ENCODE results near the gene PRPF38A.
"Not testable (repeated sequence)": the region's sequence is repeated elsewhere in the genome, so short reads cannot be mapped to it uniquely, and the experiment has no call there.

PRPF38A gene

GRCh38 chr1:52404116-52404974 lies at the start of gene PRPF38A, which contains the start of gene ORC1:
Gene PRPF38A (plus strand): TSS chr1:52404602. CDS start chr1:52404750, 148 bp downstream.
Gene ORC1 (minus strand): TSS chr1:52404423. CDS start chr1:52402223, 2,200 bp downstream.
- peak; percentile 87 to 94 (median 88) for DNase-seq (ENCODE audit: low read depth in 2 of 3, low spot score in 2 of 3)

DNA sequence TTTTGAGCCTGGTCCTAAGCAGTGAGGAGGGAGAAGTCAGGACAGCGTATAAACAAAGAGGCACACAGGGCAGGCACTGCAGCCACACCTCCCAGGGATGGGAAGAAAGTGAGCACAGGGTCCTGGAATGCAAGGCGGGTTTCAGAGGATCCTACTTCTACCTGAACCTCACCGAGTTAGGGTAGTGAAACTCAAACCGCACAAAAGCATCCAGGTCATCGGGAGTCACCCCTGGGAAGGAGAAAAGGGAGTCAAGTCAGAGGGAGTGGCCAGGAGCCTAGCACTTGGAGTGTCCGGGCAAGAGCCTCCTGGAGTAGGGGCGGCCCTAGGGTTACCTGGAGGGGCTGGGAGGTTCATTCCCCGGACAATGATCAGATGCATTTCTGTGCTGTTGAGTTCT lies 49.0 kb upstream of the PRPF38A start:
- DNase-seq (ENCODE audit: low read depth in 2 of 3, low spot score in 2 of 3) = no peak

DNA sequence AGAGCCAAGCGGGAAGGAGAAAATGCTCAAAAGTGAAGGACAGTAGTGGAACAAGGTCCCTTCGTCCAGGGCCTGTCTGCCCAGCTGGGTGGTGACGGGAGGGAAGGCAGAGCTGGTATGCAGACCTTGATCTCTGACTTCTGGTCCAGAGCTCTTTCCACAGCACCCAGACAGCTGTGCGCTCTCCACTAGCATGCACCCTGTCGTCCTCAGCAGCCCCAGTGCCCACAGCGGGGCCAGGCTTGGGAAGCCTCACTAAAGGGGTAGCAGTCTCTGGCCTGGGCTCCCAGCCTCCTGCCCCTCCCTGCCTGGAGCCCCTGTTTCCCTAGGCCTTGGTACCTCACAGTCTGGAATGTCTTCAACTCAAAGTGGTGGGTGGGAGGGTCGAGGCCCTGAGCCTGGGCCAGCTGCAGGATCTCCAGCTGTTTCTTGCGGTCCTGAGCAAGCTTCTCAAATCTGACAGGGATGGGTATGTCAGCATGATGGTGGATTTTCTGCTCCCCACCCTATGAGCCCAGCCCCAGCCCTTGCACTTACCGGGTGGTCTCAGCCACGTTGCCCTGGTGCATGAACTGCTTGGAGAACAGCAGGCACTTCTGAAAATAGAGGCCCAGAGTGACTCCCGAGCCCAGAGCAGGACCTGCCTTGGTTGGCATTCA lies 48.4 kb upstream of the PRPF38A start:
- DNase-seq (ENCODE audit: low read depth in 2 of 3, low spot score in 2 of 3) = no peak

GRCh38 chr1:52356818-52357355 lies 47.5 kb upstream of the PRPF38A start:
- no peak for DNase-seq (ENCODE audit: low read depth in 2 of 3, low spot score in 2 of 3)

- no peak for DNase-seq (ENCODE audit: low read depth in 2 of 3, low spot score in 2 of 3)
Observed at GRCh38 chr1:52357397-52357796, 47.0 kb upstream of the PRPF38A start.

DNA sequence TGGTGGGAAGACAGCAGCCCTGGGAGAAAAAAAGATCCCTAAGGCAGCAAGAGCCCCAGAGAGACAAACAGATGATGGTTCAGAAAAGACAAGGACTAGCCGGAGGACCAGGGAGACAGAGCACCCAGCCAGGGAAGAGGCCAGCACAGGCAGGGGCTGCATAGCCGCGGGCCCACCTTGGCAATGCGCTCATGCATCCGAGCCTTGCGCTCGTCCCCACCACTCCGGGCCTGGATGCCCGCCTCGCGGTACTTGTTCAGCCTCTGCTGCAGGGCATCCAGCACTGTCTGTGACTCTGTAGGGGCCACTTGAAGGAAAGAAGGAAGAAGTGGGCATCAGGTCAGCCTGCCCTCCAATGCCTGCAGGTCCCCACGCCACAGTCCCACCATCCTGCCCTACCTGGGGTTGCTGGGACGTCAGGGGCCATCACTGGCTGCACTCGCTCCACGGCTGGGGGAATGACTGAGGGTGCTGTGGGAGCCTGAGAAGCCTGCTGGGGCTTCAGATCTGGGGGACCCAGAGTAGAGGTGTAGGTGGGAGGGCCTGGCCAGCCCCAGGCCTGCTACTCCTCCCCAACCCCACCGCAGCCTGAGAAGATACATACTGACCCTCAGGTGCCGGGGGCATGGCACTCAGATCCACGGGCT lies 45.4 kb upstream of the PRPF38A start:
- DNase-seq (ENCODE audit: low read depth in 2 of 3, low spot score in 2 of 3) = no peak

GRCh38 chr1:52359676-52360594 lies 44.5 kb upstream of the PRPF38A start:
- DNase-seq (ENCODE audit: low read depth in 2 of 3, low spot score in 2 of 3) = no peak

DNA sequence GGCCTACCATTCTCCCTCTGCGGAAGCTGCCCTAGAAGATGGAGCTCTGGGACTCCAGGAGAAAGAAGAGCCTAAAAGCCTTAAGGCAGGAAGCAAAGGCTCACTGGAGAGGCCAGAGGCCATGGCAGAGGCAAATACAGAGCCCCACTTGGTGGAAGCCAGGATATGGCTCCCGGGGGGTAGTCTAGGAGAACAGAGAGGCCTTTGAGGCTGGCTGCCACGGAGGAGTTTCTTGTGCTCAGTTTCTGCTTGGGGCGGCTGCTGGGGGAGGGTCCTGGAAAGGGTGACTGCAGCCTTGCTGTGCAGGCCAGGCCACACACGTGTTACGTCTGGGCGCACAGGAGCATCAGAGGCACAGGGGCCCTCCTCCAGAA lies 43.8 kb upstream of the PRPF38A start:
- DNase-seq (ENCODE audit: low read depth in 2 of 3, low spot score in 2 of 3) = no peak

DNA sequence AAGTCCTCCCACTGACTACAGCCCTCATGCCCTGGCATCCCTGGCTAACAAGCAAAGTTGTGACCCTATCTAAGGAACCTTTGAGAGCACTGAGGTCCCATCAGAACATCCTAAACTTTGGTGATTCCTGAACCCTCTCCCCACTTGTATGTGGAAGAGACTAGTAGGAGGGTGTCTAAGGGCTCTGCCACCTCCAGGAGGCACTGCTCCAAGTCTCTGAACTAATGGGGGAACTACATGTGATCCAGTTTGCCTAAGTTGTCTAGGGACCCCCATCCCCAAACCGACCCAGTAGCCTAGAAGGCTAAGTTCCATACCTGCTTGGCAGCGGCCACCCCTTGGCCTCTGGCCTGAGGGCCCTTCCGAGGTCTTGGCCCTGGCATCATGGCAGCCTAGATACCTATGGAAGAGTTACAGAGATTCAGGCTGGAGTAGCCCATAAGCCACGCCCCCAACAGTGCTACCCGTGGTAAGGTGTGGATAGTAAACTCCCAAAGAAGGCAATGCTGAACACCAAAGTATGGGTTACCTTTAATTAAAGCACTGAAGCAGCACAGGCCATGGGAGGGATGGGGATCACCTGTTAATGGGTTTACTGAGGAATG lies 40.1 kb upstream of the PRPF38A start:
- no peak for DNase-seq (ENCODE audit: low read depth in 2 of 3, low spot score in 2 of 3)

- DNase-seq (ENCODE audit: low read depth in 2 of 3, low spot score in 2 of 3) = peak in 1 of 3 experiments; percentile 30
Observed at GRCh38 chr1:52365071-52365745, 39.2 kb upstream of the PRPF38A start.

DNA sequence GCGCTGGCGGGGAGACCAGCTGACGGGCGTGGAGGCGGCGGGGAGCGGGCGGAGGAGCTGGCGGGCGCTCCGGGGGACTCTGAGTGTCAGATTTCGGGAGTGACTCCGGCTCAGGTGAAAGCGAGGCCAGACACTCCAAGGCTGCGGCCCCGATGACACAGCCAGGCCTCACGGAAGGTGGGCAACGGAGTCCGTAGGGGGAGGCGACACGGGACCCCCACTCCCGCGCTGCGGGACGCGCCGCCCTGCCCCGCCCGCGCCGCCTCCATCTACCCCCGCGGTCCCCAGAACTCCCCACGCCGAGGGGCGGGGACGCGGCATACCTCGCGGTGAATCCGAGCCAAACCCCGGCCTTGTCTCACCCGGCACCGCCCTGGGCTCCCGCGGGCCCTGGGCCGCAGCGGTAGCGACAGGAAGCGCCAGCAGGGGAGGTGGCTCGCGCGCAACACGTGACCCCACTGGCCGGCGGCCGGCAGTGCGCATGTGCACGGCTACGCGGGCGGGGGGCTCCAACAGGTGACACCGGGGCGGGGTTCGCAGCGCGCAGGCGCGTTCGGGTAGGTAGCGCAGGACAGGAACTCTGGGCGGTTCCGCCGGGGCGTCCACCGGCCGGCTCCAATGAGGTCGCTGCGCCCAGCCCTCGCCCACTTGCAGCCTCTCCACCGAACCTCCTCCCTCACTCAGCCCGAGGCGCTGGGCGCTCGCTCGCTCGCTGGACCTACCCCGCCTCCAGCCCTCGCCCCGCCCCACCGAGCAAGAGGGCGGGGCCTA lies 38.5 kb upstream of the PRPF38A start, which contains the start of gene CC2D1B:
TSS of gene CC2D1B (minus strand) at position 460 of the 771 bp plus-strand sequence. CDS start 1,585 bp downstream, outside the sequence.
- peak; percentile 94 to 99 (median 97) for DNase-seq (ENCODE audit: low read depth in 2 of 3, low spot score in 2 of 3)

GRCh38 chr1:52366517-52366827 lies 37.9 kb upstream of the PRPF38A start:
- DNase-seq (ENCODE audit: low read depth in 2 of 3, low spot score in 2 of 3) = no peak

DNA sequence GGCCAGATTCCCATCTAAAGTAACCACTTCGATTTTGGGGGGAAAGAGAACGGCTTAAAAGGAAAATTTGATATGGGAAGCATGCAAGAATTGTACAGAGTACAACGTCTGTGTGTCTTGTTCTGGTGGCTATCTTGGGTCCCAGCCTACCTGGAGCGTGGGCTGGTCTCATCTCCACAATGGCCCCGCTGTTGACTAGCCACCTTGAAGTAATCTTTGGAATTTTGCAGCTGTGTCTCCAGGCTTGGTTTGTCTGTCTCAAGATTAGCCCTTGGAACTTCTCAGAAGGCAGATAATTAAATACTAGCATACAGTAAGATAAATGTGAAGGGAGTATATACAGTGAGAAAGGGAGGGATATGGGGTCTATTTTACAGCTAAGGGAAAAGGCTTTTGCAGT lies 37.1 kb upstream of the PRPF38A start:
- DNase-seq (ENCODE audit: low read depth in 2 of 3, low spot score in 2 of 3) = no peak

GRCh38 chr1:52368383-52369172 lies 35.8 kb upstream of the PRPF38A start:
- peak in 1 of 3 experiments; percentile 15 for DNase-seq (ENCODE audit: low read depth in 2 of 3, low spot score in 2 of 3)

DNA sequence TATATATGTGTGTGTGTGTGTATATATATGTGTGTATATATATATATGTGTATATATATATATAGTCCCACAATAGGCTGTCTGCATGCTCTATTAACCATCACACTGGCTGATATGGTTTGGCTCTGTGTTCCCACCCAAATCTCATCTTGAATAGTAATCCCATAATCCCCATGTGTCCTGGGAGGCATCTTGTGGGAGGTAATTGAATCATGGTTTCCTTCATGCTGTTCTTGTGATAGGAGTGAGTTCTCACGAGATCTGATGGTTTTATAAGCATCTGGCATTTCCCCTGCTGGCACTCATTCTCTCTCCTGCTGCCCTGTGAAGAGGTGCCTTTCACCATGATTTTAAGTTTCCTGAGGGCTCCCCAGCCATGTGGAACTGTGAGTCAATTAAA lies 34.6 kb upstream of the PRPF38A start:
- DNase-seq (ENCODE audit: low read depth in 2 of 3, low spot score in 2 of 3) = not testable (repeated sequence)

- no peak for DNase-seq (ENCODE audit: low read depth in 2 of 3, low spot score in 2 of 3)
Observed at GRCh38 chr1:52385376-52385775, 19.0 kb upstream of the PRPF38A start.

DNA sequence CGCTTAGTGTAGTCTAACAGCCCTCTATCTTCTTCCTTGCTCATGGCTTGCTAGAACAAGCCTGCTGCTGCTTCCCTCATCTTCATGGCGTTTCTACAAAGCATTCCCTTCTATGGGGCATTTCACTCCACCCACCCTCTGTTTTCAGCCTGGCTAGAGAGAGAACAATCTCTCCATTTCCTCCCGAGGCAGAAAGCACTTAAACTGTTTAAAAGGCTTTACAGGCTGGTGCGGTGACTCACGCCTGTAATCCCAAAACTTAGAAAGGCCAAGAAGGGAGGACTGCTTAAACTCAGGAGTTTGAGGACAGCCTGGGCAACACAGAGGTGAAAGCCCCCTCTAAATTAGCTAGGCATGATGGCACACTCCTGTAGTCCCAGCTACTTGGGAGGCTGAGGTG lies 17.9 kb upstream of the PRPF38A start:
- no peak for DNase-seq (ENCODE audit: low read depth in 2 of 3, low spot score in 2 of 3)

- no peak for DNase-seq (ENCODE audit: low read depth in 2 of 3, low spot score in 2 of 3)
Observed at GRCh38 chr1:52393174-52393573, 11.2 kb upstream of the PRPF38A start.
